H1 (cell line): ENCODE results near the gene CLTCL1. TPM values are rescaled to one million over a fixed set of nuclear protein-coding genes. Genes with fewer than 3 reads are reported as not detected.

Source experiments
- CTCF ChIA-PET: fragments of 300-600 bp; sonication (Branson Sonifier 250); formaldehyde crosslinking; loops from one replicate; lab custom pipeline; 2021; ENCODE audit not compliant: partially characterized antibody; lab: Charles Lee
- POLR2A ChIA-PET: fragments of 300-600 bp; sonication (Branson Sonifier 250); formaldehyde crosslinking; loops from one replicate; lab custom pipeline; 2021; ENCODE audit warnings: inconsistent platforms; ENCODE audit not compliant: partially characterized antibody; lab: Charles Lee
- DNase-seq, 2 experiments: peaks; one replicate each; pipeline versions ENCODE4 v3.0.0 to v3.0.0-alpha.2; 2010 to 2022; ENCODE audit warnings: low spot score in 2 of 2, low read depth in 1 of 2, mixed read lengths in 1 of 2
- FAIRE-seq: peaks from 2 replicates; lab custom pipeline; 2011; peaks lifted over from hg19 to GRCh38; lab: Jason Lieb, UNC
- H2AFZ ChIP-seq: 2 replicates; pipeline ENCODE4 v1.8.1; 2012; ENCODE audit warnings: low read length, inconsistent platforms
- H2AK5ac ChIP-seq: 2 replicates; pipeline ENCODE4 v1.6.1; 2013; ENCODE audit warnings: low read depth, low read length
- H2BK120ac ChIP-seq: replicated peaks from 2 replicates; pipeline ENCODE3; 2013; ENCODE audit warnings: low read depth, low read length, inconsistent platforms
- H2BK12ac ChIP-seq: 2 replicates; pipeline ENCODE4 v1.6.1; 2013; ENCODE audit warnings: low read depth, low read length
- H2BK15ac ChIP-seq: 2 replicates; pipeline ENCODE4 v1.6.1; 2013; ENCODE audit warnings: low read length
- H2BK20ac ChIP-seq: 2 replicates; pipeline ENCODE4 v1.6.1; 2013; ENCODE audit warnings: low read length
- H2BK5ac ChIP-seq: 2 replicates; pipeline ENCODE4 v1.6.1; 2013; ENCODE audit warnings: low read depth, low read length
- H3K14ac ChIP-seq: 2 replicates; pipeline ENCODE4 v1.6.1; 2013; ENCODE audit warnings: inconsistent platforms; ENCODE audit not compliant: insufficient read length
- H3K18ac ChIP-seq: 2 replicates; pipeline ENCODE4 v1.6.1; 2013; ENCODE audit warnings: low read length; ENCODE audit errors: extremely low read depth
- H3K23ac ChIP-seq: 2 replicates; pipeline ENCODE4 v1.6.1; 2013; ENCODE audit warnings: inconsistent platforms; ENCODE audit not compliant: insufficient read length
- H3K23me2 ChIP-seq: 2 replicates; pipeline ENCODE4 v1.6.1; 2013; ENCODE audit warnings: low read depth, low read length
- H3K27ac ChIP-seq: 2 replicates; pipeline ENCODE4 v1.6.1; 2011; ENCODE audit warnings: low read depth, low read length, inconsistent platforms
- H3K27me3 ChIP-seq, 4 experiments: replicated peaks in 1 of 4; 1 replicate in 1 of 4; 2 replicates in 3 of 4; pipeline versions ENCODE4 v1.6.1 to v1.8.1; 2011 to 2013; ENCODE audit warnings: low read length in 3 of 4, mild to moderate bottlenecking in 3 of 4, inconsistent platforms in 2 of 4, mixed read lengths in 2 of 4, moderate library complexity in 1 of 4; ENCODE audit not compliant: control insufficient read depth in 3 of 4, insufficient read depth in 3 of 4; ENCODE audit errors: extremely low read depth in 1 of 4
- H3K36me3 ChIP-seq, 4 experiments: 2 replicates each; pipeline versions ENCODE4 v1.6.1 to v1.8.1; 2011 to 2013; ENCODE audit warnings: mild to moderate bottlenecking in 4 of 4, low read length in 3 of 4, moderate library complexity in 2 of 4, control low read depth in 1 of 4, inconsistent platforms in 1 of 4; ENCODE audit not compliant: insufficient read depth in 4 of 4, control insufficient read depth in 2 of 4
- H3K4ac ChIP-seq: replicated peaks from 2 replicates; pipeline ENCODE3; 2013; ENCODE audit warnings: low read length, low read depth, mixed read lengths, inconsistent platforms; ENCODE audit not compliant: insufficient read length
- H3K4me1 ChIP-seq, 4 experiments: replicated peaks in 1 of 4; 1 replicate in 1 of 4; 2 replicates in 3 of 4; pipeline versions ENCODE4 v1.6.1 to v1.8.1; 2011 to 2013; ENCODE audit warnings: low read length in 3 of 4, inconsistent platforms in 2 of 4, mixed read lengths in 1 of 4; ENCODE audit not compliant: insufficient read depth in 4 of 4, control insufficient read depth in 3 of 4
- H3K4me2 ChIP-seq, 2 experiments: 2 replicates each; pipeline versions ENCODE4 v1.6.1 to v1.8.1; 2011 to 2013; ENCODE audit warnings: low read depth in 2 of 2, low read length in 2 of 2, control low read depth in 1 of 2, inconsistent platforms in 1 of 2, mild to moderate bottlenecking in 1 of 2; ENCODE audit not compliant: insufficient read depth in 1 of 2
- H3K4me3 ChIP-seq, 4 experiments: fragments of 200-600, 300-600 bp in 1 of 4; sonication (generic), shearing (Covaris generic), sonication (Bioruptor Twin) in 1 of 4; 2 replicates each; pipeline versions ENCODE4 v1.5.1 to v1.8.1; 2011 to 2016; ENCODE audit warnings: low read length in 4 of 4, low read depth in 3 of 4, control low read depth in 2 of 4, inconsistent platforms in 2 of 4, mild to moderate bottlenecking in 2 of 4, mixed read lengths in 1 of 4, moderate library complexity in 1 of 4; ENCODE audit not compliant: insufficient read depth in 2 of 4; ENCODE audit errors: extremely low read depth in 1 of 4
- H3K56ac ChIP-seq: replicated peaks from 2 replicates; pipeline ENCODE3; 2013; ENCODE audit warnings: low read depth, mild to moderate bottlenecking, mixed read lengths, low read length, inconsistent platforms; ENCODE audit not compliant: insufficient read length
- H3K79me1 ChIP-seq: 2 replicates; pipeline ENCODE4 v1.6.1; 2013; ENCODE audit warnings: low read depth, low read length, control low read depth
- H3K79me2 ChIP-seq, 2 experiments: 2 replicates each; pipeline versions ENCODE4 v1.6.1 to v1.8.1; 2012 to 2013; ENCODE audit warnings: low read length in 2 of 2, mild to moderate bottlenecking in 2 of 2, inconsistent platforms in 1 of 2; ENCODE audit not compliant: insufficient read depth in 2 of 2, control insufficient read depth in 1 of 2
- H3K9ac ChIP-seq, 4 experiments: replicated peaks in 1 of 4; 1 replicate in 1 of 4; 2 replicates in 3 of 4; pipeline versions ENCODE4 v1.6.1 to v1.8.1; 2011 to 2013; ENCODE audit warnings: low read depth in 3 of 4, low read length in 3 of 4, control low read depth in 2 of 4, mild to moderate bottlenecking in 2 of 4, moderate library complexity in 2 of 4, inconsistent platforms in 1 of 4; ENCODE audit errors: extremely low read depth in 1 of 4
- H3K9me3 ChIP-seq, 2 experiments: 2 replicates each; pipeline versions ENCODE4 v1.6.1 to v1.8.1; 2012 to 2013; ENCODE audit warnings: mild to moderate bottlenecking in 2 of 2, moderate library complexity in 2 of 2, control low read depth in 1 of 2, inconsistent platforms in 1 of 2, low read depth in 1 of 2, low read length in 1 of 2, mixed read lengths in 1 of 2; ENCODE audit not compliant: insufficient read depth in 2 of 2
- H4K20me1 ChIP-seq, 2 experiments: replicated peaks in 1 of 2; 2 replicates each; pipeline versions ENCODE3 to v1.8.1; 2011 to 2013; ENCODE audit warnings: inconsistent platforms in 2 of 2, low read length in 2 of 2, mild to moderate bottlenecking in 1 of 2; ENCODE audit not compliant: insufficient read depth in 2 of 2, control insufficient read depth in 1 of 2
- H4K5ac ChIP-seq: 2 replicates; pipeline ENCODE4 v1.6.1; 2013; ENCODE audit warnings: low read length, low read depth, mixed read lengths, inconsistent platforms; ENCODE audit not compliant: insufficient read length
- H4K8ac ChIP-seq: 2 replicates; pipeline ENCODE4 v1.8.0; 2013; ENCODE audit warnings: mild to moderate bottlenecking, moderate library complexity, low read length, inconsistent platforms; ENCODE audit not compliant: insufficient read depth; ENCODE audit errors: extremely low read depth
- H4K91ac ChIP-seq: replicated peaks from 2 replicates; pipeline ENCODE3; 2013; ENCODE audit warnings: low read length, mixed read lengths, inconsistent platforms; ENCODE audit not compliant: insufficient read length
- BRCA1 ChIP-seq: IDR thresholded peaks from 2 replicates; pipeline ENCODE4 v1.6.1; 2012; ENCODE audit warnings: low read depth, low read length, improper control_type of control experiment
- CREB1 ChIP-seq: IDR thresholded peaks from 2 replicates; pipeline ENCODE4 v1.6.1; 2012; ENCODE audit warnings: inconsistent platforms
- GTF2F1 ChIP-seq: IDR thresholded peaks from 2 replicates; pipeline ENCODE4 v1.6.1; 2012; ENCODE audit warnings: low read depth, low read length, improper control_type of control experiment, borderline replicate concordance
- HDAC2 ChIP-seq, 2 experiments: fragments of 300-600 bp in 1 of 2; sonication (generic) in 1 of 2; IDR thresholded peaks; 2 replicates each; pipeline ENCODE4 v1.6.1; 2011 to 2012; ENCODE audit warnings: low read depth in 2 of 2, low read length in 2 of 2, mild to moderate bottlenecking in 2 of 2, moderate library complexity in 2 of 2, borderline replicate concordance in 1 of 2, inconsistent platforms in 1 of 2
- POLR2A ChIP-seq, 2 experiments: IDR thresholded peaks; 1 replicate in 1 of 2; 2 replicates in 1 of 2; pipeline ENCODE4 v1.6.1; 2011; ENCODE audit warnings: low read depth in 2 of 2, low read length in 2 of 2, mild to moderate bottlenecking in 2 of 2; ENCODE audit errors: control extremely low read depth in 1 of 2
- RAD21 ChIP-seq, 2 experiments: IDR thresholded peaks in 1 of 2; conservative IDR thresholded peaks in 1 of 2; 2 replicates each; pipeline ENCODE4 v1.6.1; 2011; ENCODE audit warnings: low read depth in 2 of 2, low read length in 2 of 2, improper control_type of control experiment in 1 of 2, inconsistent platforms in 1 of 2, mild to moderate bottlenecking in 1 of 2, moderate library complexity in 1 of 2
- SP1 ChIP-seq: IDR thresholded peaks from 2 replicates; pipeline ENCODE4 v1.6.1; 2011; ENCODE audit warnings: low read depth, low read length
- SP4 ChIP-seq: IDR thresholded peaks from 2 replicates; pipeline ENCODE4 v1.6.1; 2012; ENCODE audit warnings: low read length, inconsistent platforms
- TAF7 ChIP-seq: optimal IDR thresholded peaks from 2 replicates; pipeline ENCODE3; 2011; ENCODE audit warnings: low read depth, mild to moderate bottlenecking, inconsistent platforms, low read length, moderate library complexity, borderline replicate concordance
- TBP ChIP-seq: IDR thresholded peaks from 2 replicates; pipeline ENCODE4 v1.6.1; 2011; ENCODE audit warnings: low read depth, low read length, improper control_type of control experiment
- WGBS, 2 experiments: shearing (Covaris generic) in 1 of 2; methylation state at CpG; one replicate each; pipeline versions ENCODE4 v1.1.6 to v1.1.7; 2013 to 2015; ENCODE audit warnings: low lambda C conversion rate in 2 of 2, mixed read lengths in 2 of 2, inconsistent platforms in 1 of 2, low coverage in 1 of 2, missing lambda C conversion rate in 1 of 2; ENCODE audit not compliant: insufficient replicate concordance in 2 of 2, insufficient coverage in 1 of 2, insufficient read length in 1 of 2; ENCODE audit errors: extremely low coverage in 1 of 2, missing lambda C conversion rate in 1 of 2; 5-methylcytosine and 5-hydroxymethylcytosine counted together
- polyA plus RNA-seq, 7 experiments: library from polyadenylated mRNA; depleted of rRNA in 3 of 7; stranded (reverse) in 5 of 7; unstranded in 2 of 7; fragments of >200 nt in 5 of 7; fragments of 200-250 nt in 2 of 7; gene quantifications; 1 replicate in 5 of 7; 2 replicates in 1 of 7; 4 replicates in 1 of 7; pipeline versions ENCODE4 v1.2.1 to v1.2.3, GENCODE V29; 2011 to 2013; ENCODE audit warnings: missing spikeins in 2 of 7, mixed read lengths in 2 of 7
- total RNA-seq: library from RNA; stranded (reverse); fragmentation: NEBNext Ultra II Directional; extraction: Animal tissue kit (Norgen Biotek cat#: 25700); gene quantifications from 2 replicates; pipeline ENCODE4 v1.2.1, GENCODE V29; 2021
- TF ChIP-seq, protein P1 (sequence below): IDR thresholded peaks from 2 replicates; pipeline ENCODE4 v1.6.1; 2012; ENCODE audit warnings: inconsistent platforms
- TF ChIP-seq, protein P2 (sequence below): IDR thresholded peaks from 2 replicates; pipeline ENCODE4 v1.6.1; 2012; ENCODE audit warnings: low read length, inconsistent platforms

CLTCL1 gene
- total and polyA plus RNA-seq, 2 of the 8 experiments (the other 6 are each of a cell fraction or from before 2014, with no cell fraction given): 12.4 to 17.0 TPM

DNA sequence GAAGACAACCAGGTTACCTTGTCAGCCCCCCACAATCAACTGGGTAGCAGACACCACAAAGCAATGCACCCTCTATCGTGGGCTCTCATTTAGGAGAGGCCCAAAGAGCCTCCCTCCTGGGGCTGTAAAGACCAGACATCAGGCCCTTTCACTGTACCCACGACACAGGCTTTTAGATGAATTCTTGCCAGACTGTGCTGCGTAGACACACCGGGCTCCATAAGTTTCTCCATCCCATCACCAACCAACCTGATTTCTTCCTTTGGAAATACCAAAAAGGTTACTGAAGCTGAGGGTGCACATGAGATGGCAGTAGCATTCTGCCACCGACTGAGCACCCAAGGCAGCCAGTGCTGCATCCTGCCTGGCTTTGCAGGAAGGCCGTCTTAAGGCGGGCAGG, 66.5 kb downstream of the CLTCL1 start:
- H3K18ac ChIP-seq: no peak overlapping the region
- H3K9ac ChIP-seq: no peak overlapping the region
- no peaks in the 10 kb centered on the region for H3K23me2 ChIP-seq
- TF ChIP-seq TBP: no peak
- TF ChIP-seq SP1: no peak
- TF ChIP-seq RAD21 (IDR thresholded peaks at IDR 0.05 in 1 of 2, conservative IDR thresholded peaks at IDR 0.05 in 1 of 2; ENCODE audit: low read depth in 2 of 2, low read length in 2 of 2): no peak
- TF ChIP-seq HDAC2 (IDR thresholded peaks at IDR 0.05; ENCODE audit: borderline replicate concordance in 1 of 2, low read depth in 2 of 2, low read length in 2 of 2): no peak
- TF ChIP-seq, protein P1, sequence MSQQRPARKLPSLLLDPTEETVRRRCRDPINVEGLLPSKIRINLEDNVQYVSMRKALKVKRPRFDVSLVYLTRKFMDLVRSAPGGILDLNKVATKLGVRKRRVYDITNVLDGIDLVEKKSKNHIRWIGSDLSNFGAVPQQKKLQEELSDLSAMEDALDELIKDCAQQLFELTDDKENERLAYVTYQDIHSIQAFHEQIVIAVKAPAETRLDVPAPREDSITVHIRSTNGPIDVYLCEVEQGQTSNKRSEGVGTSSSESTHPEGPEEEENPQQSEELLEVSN: no peak
- no peak for TF ChIP-seq BRCA1
- no peak for TF ChIP-seq SP4
- no peak for TF ChIP-seq GTF2F1
- TF ChIP-seq, protein P2, sequence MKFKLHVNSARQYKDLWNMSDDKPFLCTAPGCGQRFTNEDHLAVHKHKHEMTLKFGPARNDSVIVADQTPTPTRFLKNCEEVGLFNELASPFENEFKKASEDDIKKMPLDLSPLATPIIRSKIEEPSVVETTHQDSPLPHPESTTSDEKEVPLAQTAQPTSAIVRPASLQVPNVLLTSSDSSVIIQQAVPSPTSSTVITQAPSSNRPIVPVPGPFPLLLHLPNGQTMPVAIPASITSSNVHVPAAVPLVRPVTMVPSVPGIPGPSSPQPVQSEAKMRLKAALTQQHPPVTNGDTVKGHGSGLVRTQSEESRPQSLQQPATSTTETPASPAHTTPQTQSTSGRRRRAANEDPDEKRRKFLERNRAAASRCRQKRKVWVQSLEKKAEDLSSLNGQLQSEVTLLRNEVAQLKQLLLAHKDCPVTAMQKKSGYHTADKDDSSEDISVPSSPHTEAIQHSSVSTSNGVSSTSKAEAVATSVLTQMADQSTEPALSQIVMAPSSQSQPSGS: no peak
- TF ChIP-seq POLR2A (IDR thresholded peaks at IDR 0.05; ENCODE audit: control extremely low read depth in 1 of 2, low read depth in 2 of 2, low read length in 2 of 2): no peak
- no peak for TF ChIP-seq CREB1
- no peak for TF ChIP-seq TAF7
- H3K27me3 ChIP-seq: no peaks in the 10 kb centered on the region
- no peak overlapping the region for H3K14ac ChIP-seq
- H3K79me1 ChIP-seq: no peaks in the 10 kb centered on the region
- H2BK5ac ChIP-seq: no peak overlapping the region
- no peaks in the 10 kb centered on the region for H3K79me2 ChIP-seq
- DNase-seq: no peak
- no peak overlapping the region for H3K23ac ChIP-seq
- CTCF ChIA-PET: interaction anchor here (1.7 kb wide), 1 partner anchor 11 kb away, joined by 5 read pairs; no protein-coding TSS in a partner anchor
- no peak overlapping the region for H4K8ac ChIP-seq
- no peak overlapping the region for H3K56ac ChIP-seq
- no peak overlapping the region for H3K4ac ChIP-seq
- no peak overlapping the region for H2AFZ ChIP-seq
- H4K91ac ChIP-seq: no peak overlapping the region
- peaks cover 0 to 43% (median 25%) of the 10 kb centered on the region in 4 experiments; a peak in 6 of 8 replicates for H3K36me3 ChIP-seq
- no peak overlapping the region for H4K5ac ChIP-seq
- no peak overlapping the region for H2BK20ac ChIP-seq
- no peak overlapping the region for H3K27ac ChIP-seq
- H4K20me1 ChIP-seq: no peaks in the 10 kb centered on the region
- H3K4me3 ChIP-seq: no peak overlapping the region
- H2BK120ac ChIP-seq: no peak overlapping the region
- POLR2A ChIA-PET: interaction anchor here (1.0 kb wide), 1 partner anchor 67 kb away, joined by 3 read pairs; the partner anchor contains the start of gene CLTCL1
- no peak overlapping the region for H3K4me2 ChIP-seq
- H2BK12ac ChIP-seq: no peak overlapping the region
- 88% methylated on average over 7 of the region's 7 CpGs; no CpG with 5 or more reads in 1 of the 2 experiments for WGBS, 2 experiments
- no peaks in the 10 kb centered on the region for H3K9me3 ChIP-seq
- H2BK15ac ChIP-seq: no peak overlapping the region
- H2AK5ac ChIP-seq: no peak overlapping the region
- H3K4me1 ChIP-seq: no peaks in the 10 kb centered on the region
- FAIRE-seq: no peak
